NT2/D1 (cell line): ENCODE data around the gene TATDN2.

ENCODE experiments used
- YY1 ChIP-seq: IDR thresholded peaks from 2 replicates; pipeline ENCODE4 v1.6.1; 2011; ENCODE audit not compliant: insufficient read length, insufficient read depth
- ZNF274 ChIP-seq: IDR thresholded peaks from 2 replicates; pipeline ENCODE4 v1.6.1; 2011; ENCODE audit warnings: mild to moderate bottlenecking, low read depth, low read length

GRCh38 chr3:10312391-10312790, 64.1 kb downstream of the TATDN2 start:
- TF ChIP-seq ZNF274 (no peak), YY1 (no peak)
